GM12892 (cell line): ENCODE results near the gene KBTBD6.

Source experiments
- POLR2A ChIP-seq: IDR thresholded peaks from 2 replicates; pipeline ENCODE4 v1.6.1; 2011; ENCODE audit warnings: low read depth, low read length, control low read depth
- POLR2AphosphoS5 ChIP-seq: IDR thresholded peaks from 2 replicates; pipeline ENCODE4 v1.6.1; 2011; ENCODE audit warnings: low read depth, low read length, control low read depth

DNA sequence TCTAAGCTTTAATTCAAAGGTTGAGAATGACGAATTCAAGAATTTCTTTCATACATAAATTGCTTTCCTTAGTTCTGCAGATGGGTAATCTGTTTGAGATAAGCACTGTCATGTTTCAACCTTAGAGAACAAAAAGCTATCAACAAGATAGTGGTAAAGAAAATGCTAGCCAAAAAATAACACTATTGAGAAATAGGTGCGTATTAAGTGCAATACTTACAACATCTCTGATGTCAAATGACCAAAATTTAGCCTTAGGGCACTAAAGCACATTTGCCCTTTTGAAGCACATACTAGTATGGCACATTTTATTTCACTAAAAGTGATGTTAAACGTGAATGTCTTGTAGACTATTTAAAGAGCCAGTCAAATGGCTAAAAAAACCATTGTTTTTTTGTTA is 4.9 kb downstream of the KBTBD6 start:
- TF ChIP-seq POLR2A = no peak
- no peak for TF ChIP-seq POLR2AphosphoS5
